ENCODE data around the gene TMEM235. TPM values are rescaled to one million over a fixed set of nuclear protein-coding genes. Genes with fewer than 3 reads are reported as not detected.

TMEM235 gene
- total and polyA plus RNA-seq, 4 donors, result 0.02 TPM; not detected in 3

GRCh38 chr17:78226055-78226758 lies 5.2 kb upstream of the TMEM235 start:
- no peak for DNase-seq (ENCODE audit: low spot score)
- peak overlapping the region in 1 of 2 donors; percentile 8 for H3K27ac ChIP-seq (ENCODE audit: low read depth in 1 of 2, low read length in 2 of 2)
- no peak overlapping the region for H3K4me3 ChIP-seq (ENCODE audit: low read depth in 1 of 3, low read length in 3 of 3)
- no peaks in the 10 kb centered on the region for H3K36me3 ChIP-seq (ENCODE audit: control insufficient read depth in 4 of 4, insufficient read depth in 3 of 4, low read depth in 1 of 4, low read length in 3 of 4)
- H3K27me3 ChIP-seq (ENCODE audit: control insufficient read depth in 4 of 4, insufficient read depth in 4 of 4, low read length in 3 of 4), result peaks cover 0 to 4% (median 2%) of the 10 kb centered on the region in 4 donors
- 76% methylated on average over 12 of the region's 12 CpGs for WGBS
- no peak for TF ChIP-seq YY1 (IDR thresholded peaks at IDR 0.05)
- TF ChIP-seq, protein P1, sequence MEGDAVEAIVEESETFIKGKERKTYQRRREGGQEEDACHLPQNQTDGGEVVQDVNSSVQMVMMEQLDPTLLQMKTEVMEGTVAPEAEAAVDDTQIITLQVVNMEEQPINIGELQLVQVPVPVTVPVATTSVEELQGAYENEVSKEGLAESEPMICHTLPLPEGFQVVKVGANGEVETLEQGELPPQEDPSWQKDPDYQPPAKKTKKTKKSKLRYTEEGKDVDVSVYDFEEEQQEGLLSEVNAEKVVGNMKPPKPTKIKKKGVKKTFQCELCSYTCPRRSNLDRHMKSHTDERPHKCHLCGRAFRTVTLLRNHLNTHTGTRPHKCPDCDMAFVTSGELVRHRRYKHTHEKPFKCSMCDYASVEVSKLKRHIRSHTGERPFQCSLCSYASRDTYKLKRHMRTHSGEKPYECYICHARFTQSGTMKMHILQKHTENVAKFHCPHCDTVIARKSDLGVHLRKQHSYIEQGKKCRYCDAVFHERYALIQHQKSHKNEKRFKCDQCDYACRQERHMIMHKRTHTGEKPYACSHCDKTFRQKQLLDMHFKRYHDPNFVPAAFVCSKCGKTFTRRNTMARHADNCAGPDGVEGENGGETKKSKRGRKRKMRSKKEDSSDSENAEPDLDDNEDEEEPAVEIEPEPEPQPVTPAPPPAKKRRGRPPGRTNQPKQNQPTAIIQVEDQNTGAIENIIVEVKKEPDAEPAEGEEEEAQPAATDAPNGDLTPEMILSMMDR (IDR thresholded peaks at IDR 0.05; ENCODE audit: low read depth, low read length, missing input control), result no peak
- TF ChIP-seq FOXA2 (IDR thresholded peaks at IDR 0.05), result no peak
- no peak for TF ChIP-seq GABPA (IDR thresholded peaks at IDR 0.05 in 1 of 2, conservative IDR thresholded peaks at IDR 0.05 in 1 of 2)
- no peak for TF ChIP-seq HNF4G (IDR thresholded peaks at IDR 0.05)
- TF ChIP-seq TAF1 (conservative IDR thresholded peaks at IDR 0.05), result no peak
- no peak for TF ChIP-seq ATF3 (IDR thresholded peaks at IDR 0.05)
- no peak for TF ChIP-seq JUND (IDR thresholded peaks at IDR 0.05)
- no peak for TF ChIP-seq NR2F2 (IDR thresholded peaks at IDR 0.05)
- TF ChIP-seq RAD21 (IDR thresholded peaks at IDR 0.05), result no peak
- no peak for TF ChIP-seq REST (IDR thresholded peaks at IDR 0.05)
- TF ChIP-seq FOXA1 (IDR thresholded peaks at IDR 0.05), result no peak
- TF ChIP-seq, protein P2, sequence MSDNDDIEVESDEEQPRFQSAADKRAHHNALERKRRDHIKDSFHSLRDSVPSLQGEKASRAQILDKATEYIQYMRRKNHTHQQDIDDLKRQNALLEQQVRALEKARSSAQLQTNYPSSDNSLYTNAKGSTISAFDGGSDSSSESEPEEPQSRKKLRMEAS (IDR thresholded peaks at IDR 0.05), result no peak
- TF ChIP-seq HNF4A (conservative IDR thresholded peaks at IDR 0.05), result no peak
- TF ChIP-seq ZBTB33 (IDR thresholded peaks at IDR 0.05), result no peak
- TF ChIP-seq EGR1 (IDR thresholded peaks at IDR 0.05; ENCODE audit: low read depth in 2 of 2), result no peak
- no peak for TF ChIP-seq RXRA (IDR thresholded peaks at IDR 0.05)
- no peak for TF ChIP-seq SP1 (IDR thresholded peaks at IDR 0.05)
- H3K9ac ChIP-seq (ENCODE audit: low read depth in 1 of 2, low read length in 2 of 2), result no peak overlapping the region
- H3K9me3 ChIP-seq (ENCODE audit: control insufficient read depth in 4 of 4, low read length in 3 of 4), result no peaks in the 10 kb centered on the region
- peaks cover 0 to 3% (median 0%) of the 10 kb centered on the region in 4 donors for H3K4me1 ChIP-seq (ENCODE audit: control insufficient read depth in 4 of 4, insufficient read depth in 4 of 4, low read length in 3 of 4)

Data from liver (tissue), 9 donors.